IMR-90 (cell line): Measurements from ENCODE around the gene PGR. TPM values are rescaled to one million over a fixed set of nuclear protein-coding genes. Genes with fewer than 3 reads are reported as not detected.

Experiments
- ATAC-seq: fragments of 200-7000 bp; cut with Tn5 transposase; 2 replicates; pipeline ENCODE4 v1.9.1; 2020; ENCODE audit warnings: low read depth, mild to moderate bottlenecking, moderate library complexity
- BruUV-seq: library from RNA; stranded (reverse); fragments of 400-500 nt; replicated peaks from 2 replicates; lab custom pipeline; 2021; lab: Mats Ljungman, UMichigan
- CTCF ChIA-PET: fragments of 300-600 bp; formaldehyde crosslinking; extraction: SDS; loops from one replicate; lab custom pipeline; 2021; ENCODE audit warnings: antibody characterized with exemption; lab: Yijun Ruan, JAX
- POLR2A ChIA-PET: fragments of 300-600 bp; sonication (Branson Sonifier 250); formaldehyde crosslinking; loops from one replicate; lab custom pipeline; 2022; ENCODE audit warnings: antibody characterized with exemption; ENCODE audit not compliant: unreplicated experiment; lab: Charles Lee
- DNase-seq: peaks from one replicate; pipeline ENCODE4 v3.0.0; 2013
- H2AFZ ChIP-seq: replicated peaks from 2 replicates; pipeline ENCODE3; 2013; ENCODE audit warnings: low read length, mild to moderate bottlenecking; ENCODE audit not compliant: poor library complexity
- H2AK5ac ChIP-seq: 2 replicates; pipeline ENCODE4 v1.6.1; 2013; ENCODE audit warnings: low read depth, low read length, inconsistent platforms
- H2AK9ac ChIP-seq: replicated peaks from 2 replicates; pipeline ENCODE3; 2013; ENCODE audit warnings: mild to moderate bottlenecking, low read depth, low read length, moderate library complexity; ENCODE audit not compliant: poor library complexity
- H2BK120ac ChIP-seq: 2 replicates; pipeline ENCODE4 v1.6.1; 2013; ENCODE audit warnings: low read depth, low read length, inconsistent platforms
- H2BK15ac ChIP-seq: 3 replicates; pipeline ENCODE4 v1.6.1; 2013; ENCODE audit warnings: low read depth, low read length, inconsistent platforms
- H2BK20ac ChIP-seq: 2 replicates; pipeline ENCODE4 v1.6.1; 2013; ENCODE audit warnings: low read depth, mild to moderate bottlenecking, inconsistent platforms, low read length, moderate library complexity
- H2BK5ac ChIP-seq: 2 replicates; pipeline ENCODE4 v1.6.1; 2013; ENCODE audit warnings: mild to moderate bottlenecking, low read depth, low read length, inconsistent platforms; ENCODE audit not compliant: poor library complexity, severe bottlenecking
- H3K14ac ChIP-seq: replicated peaks from 2 replicates; pipeline ENCODE4 v1.6.1; 2013; ENCODE audit warnings: low read depth, low read length, inconsistent platforms
- H3K18ac ChIP-seq: 2 replicates; pipeline ENCODE4 v1.6.1; 2013; ENCODE audit warnings: low read depth, low read length, control low read depth
- H3K23ac ChIP-seq: 2 replicates; pipeline ENCODE4 v1.6.1; 2013; ENCODE audit warnings: low read depth, low read length, inconsistent platforms
- H3K27ac ChIP-seq: 2 replicates; pipeline ENCODE4 v1.5.1; 2013; ENCODE audit warnings: mild to moderate bottlenecking, control low read depth, low read length; ENCODE audit not compliant: insufficient read depth
- H3K27me3 ChIP-seq: 2 replicates; pipeline ENCODE4 v1.6.1; 2013; ENCODE audit warnings: low read length; ENCODE audit not compliant: control insufficient read depth, insufficient read depth
- H3K36me3 ChIP-seq: 2 replicates; pipeline ENCODE4 v1.6.1; 2013; ENCODE audit warnings: low read length, mixed read lengths; ENCODE audit not compliant: control insufficient read depth, insufficient read depth
- H3K4ac ChIP-seq: 2 replicates; pipeline ENCODE4 v1.6.1; 2013; ENCODE audit warnings: low read depth, low read length, inconsistent platforms
- H3K4me1 ChIP-seq: 2 replicates; pipeline ENCODE4 v1.6.1; 2013; ENCODE audit warnings: low read length, mixed read lengths; ENCODE audit not compliant: control insufficient read depth, insufficient read depth
- H3K4me2 ChIP-seq: 2 replicates; pipeline ENCODE4 v1.6.1; 2013; ENCODE audit warnings: low read depth, mild to moderate bottlenecking, control low read depth, low read length, moderate library complexity
- H3K4me3 ChIP-seq: 2 replicates; pipeline ENCODE4 v1.5.1; 2013; ENCODE audit warnings: low read depth, mild to moderate bottlenecking, control low read depth, low read length, moderate library complexity; ENCODE audit not compliant: insufficient read depth
- H3K56ac ChIP-seq: 2 replicates; pipeline ENCODE4 v1.6.1; 2013; ENCODE audit warnings: low read length, inconsistent platforms; ENCODE audit not compliant: insufficient read depth; ENCODE audit errors: extremely low read depth
- H3K79me1 ChIP-seq, 2 experiments: 2 replicates each; pipeline ENCODE4 v1.6.1; 2013; ENCODE audit warnings: low read length in 2 of 2, inconsistent platforms in 1 of 2, low read depth in 1 of 2
- H3K9ac ChIP-seq: 2 replicates; pipeline ENCODE4 v1.6.1; 2013; ENCODE audit warnings: low read depth, low read length, control low read depth
- H3K9me1 ChIP-seq: 2 replicates; pipeline ENCODE4 v1.6.1; 2013; ENCODE audit warnings: low read length, inconsistent platforms; ENCODE audit not compliant: insufficient read depth
- H3K9me3 ChIP-seq: 2 replicates; pipeline ENCODE4 v1.6.1; 2013; ENCODE audit warnings: low read length; ENCODE audit not compliant: control insufficient read depth, insufficient read depth
- H4K20me1 ChIP-seq: 2 replicates; pipeline ENCODE4 v1.6.1; 2013; ENCODE audit warnings: low read length, inconsistent platforms; ENCODE audit not compliant: insufficient read depth
- H4K5ac ChIP-seq: 2 replicates; pipeline ENCODE4 v1.6.1; 2013; ENCODE audit warnings: mild to moderate bottlenecking, low read depth, low read length, control low read depth
- H4K8ac ChIP-seq, 2 experiments: 2 replicates each; pipeline ENCODE4 v1.6.1; 2013; ENCODE audit warnings: low read depth in 2 of 2, low read length in 2 of 2, control low read depth in 1 of 2, inconsistent platforms in 1 of 2
- H4K91ac ChIP-seq: 2 replicates; pipeline ENCODE4 v1.6.1; 2013; ENCODE audit warnings: low read depth, low read length, inconsistent platforms; ENCODE audit not compliant: insufficient read depth
- BHLHE40 ChIP-seq: fragments of 150-350 bp; IDR thresholded peaks from 2 replicates; pipeline ENCODE4 v1.6.1; 2016; ENCODE audit warnings: mild to moderate bottlenecking, low read depth, low read length
- CEBPB ChIP-seq: IDR thresholded peaks from 2 replicates; pipeline ENCODE4 v1.6.1; 2012; ENCODE audit warnings: low read depth, low read length, improper control_type of control experiment
- CTCF ChIP-seq: conservative IDR thresholded peaks from 2 replicates; pipeline ENCODE4 v1.5.1; 2012; ENCODE audit warnings: mild to moderate bottlenecking, low read depth, low read length, improper control_type of control experiment
- FOS ChIP-seq: fragments of 150-350 bp; IDR thresholded peaks from 2 replicates; pipeline ENCODE4 v1.6.1; 2016; ENCODE audit warnings: low read depth, low read length
- MAFK ChIP-seq: IDR thresholded peaks from 2 replicates; pipeline ENCODE4 v1.6.1; 2012; ENCODE audit warnings: low read depth, low read length, improper control_type of control experiment
- MAZ ChIP-seq: IDR thresholded peaks from 2 replicates; pipeline ENCODE4 v1.6.1; 2012; ENCODE audit warnings: low read depth, mild to moderate bottlenecking, low read length, improper control_type of control experiment, moderate library complexity, borderline replicate concordance
- MXI1 ChIP-seq: IDR thresholded peaks from 2 replicates; pipeline ENCODE4 v1.6.1; 2012; ENCODE audit warnings: low read depth, mild to moderate bottlenecking, low read length, moderate library complexity, borderline replicate concordance
- NFE2L2 ChIP-seq: fragments of 150-350 bp; IDR thresholded peaks from 2 replicates; pipeline ENCODE4 v1.6.1; 2016; ENCODE audit warnings: low read depth, mild to moderate bottlenecking, low read length
- POLR2A ChIP-seq: IDR thresholded peaks from 2 replicates; pipeline ENCODE4 v1.6.1; 2012; ENCODE audit warnings: mild to moderate bottlenecking, low read depth, low read length
- RCOR1 ChIP-seq: IDR thresholded peaks from 2 replicates; pipeline ENCODE4 v1.6.1; 2012; ENCODE audit warnings: mild to moderate bottlenecking, low read length, improper control_type of control experiment; ENCODE audit not compliant: insufficient replicate concordance
- RFX5 ChIP-seq: IDR thresholded peaks from 2 replicates; pipeline ENCODE4 v1.8.0; 2012; ENCODE audit warnings: low read depth, mild to moderate bottlenecking, low read length, moderate library complexity
- USF2 ChIP-seq: fragments of 150-350 bp; IDR thresholded peaks from 2 replicates; pipeline ENCODE4 v1.6.1; 2017; ENCODE audit warnings: mild to moderate bottlenecking, antibody characterized with exemption, low read length, low read depth
- WGBS, 2 experiments: methylation state at CpG; one replicate each; pipeline versions ENCODE4 v1.1.5 to v1.1.7; 2013; ENCODE audit warnings: missing lambda C conversion rate in 2 of 2; ENCODE audit not compliant: insufficient read length in 1 of 2; ENCODE audit errors: extremely low coverage in 2 of 2; 5-methylcytosine and 5-hydroxymethylcytosine counted together
- dilution Hi-C: fragments of 300-500 bp; cut with HindIII; formaldehyde crosslinking; loops from one replicate; pipeline ENCODE4 v1.14.3; 2018; ENCODE audit warnings: low sequenced_read_pairs; ENCODE audit not compliant: unreplicated experiment
- in situ Hi-C: fragments of 300-500 bp; cut with MboI; formaldehyde crosslinking; loops from 3 replicates; pipeline ENCODE4 v1.14.3; 2019; ENCODE audit warnings: low sequenced_read_pairs, inconsistent platforms, mixed read lengths
- intact Hi-C: fragments of 100-400 bp; cut with micrococcal nuclease; formaldehyde crosslinking; loops from 2 replicates; pipeline ENCODE4 v1.10.0; 2022
- polyA plus RNA-seq, 3 experiments: library from polyadenylated mRNA; depleted of rRNA; stranded (reverse); fragments of >200 nt; gene quantifications; 2 replicates each; pipeline ENCODE4 v1.2.3, GENCODE V29; 2012; ENCODE audit warnings: low replicate concordance in 1 of 3
- total RNA-seq: library from RNA; depleted of rRNA; stranded (reverse); fragments of >200 nt; gene quantifications from 2 replicates; pipeline ENCODE4 v1.2.3, GENCODE V29; 2012

The PGR gene
- total and polyA plus RNA-seq, 2 of the 4 experiments (the other 2 are of a cell fraction): under 0.01 TPM; not detected in 1

- TF ChIP-seq FOS (no peak), MAFK (no peak), POLR2A (no peak), BHLHE40 (no peak), RFX5 (no peak), CTCF (no peak), MAZ (no peak), USF2 (no peak), CEBPB (no peak), RCOR1 (no peak), MXI1 (no peak), NFE2L2 (no peak)
- in situ Hi-C loops (no loop called here), intact Hi-C loops (loop anchor here (10.0 kb wide), 1 partner anchor 552 kb away; no protein-coding TSS in a partner anchor), dilution Hi-C loops (no loop called here)
- Histone ChIP-seq H3K27me3 (peaks cover 41% of the 10 kb centered on the region), H2BK5ac (no peak overlapping the region), H3K4ac (no peak overlapping the region), H4K20me1 (no peaks in the 10 kb centered on the region), H4K91ac (no peak overlapping the region), H3K9me1 (no peaks in the 10 kb centered on the region), H3K36me3 (no peaks in the 10 kb centered on the region), H2AK9ac (peak overlapping the region; percentile 20), H3K14ac (no peak overlapping the region), H3K79me1 (no peaks in the 10 kb centered on the region), H4K5ac (no peak overlapping the region), H4K8ac (no peak overlapping the region), H2AK5ac (no peak overlapping the region), H3K56ac (no peak overlapping the region), H2BK120ac (no peak overlapping the region), H3K4me3 (peak overlapping the region; percentile 41), H2AFZ (peak overlapping the region; percentile 84), H2BK15ac (no peak overlapping the region), H3K9ac (no peak overlapping the region), H3K4me2 (peak overlapping the region; percentile 71), H3K9me3 (peaks cover 8% of the 10 kb centered on the region), H3K18ac (no peak overlapping the region), H3K4me1 (peaks cover 4% of the 10 kb centered on the region; the same call in 1 of the 2 replicates), H2BK20ac (no peak overlapping the region), H3K23ac (no peak overlapping the region), H3K27ac (no peak overlapping the region)
- 0% methylated on average over 1 of the region's 18 CpGs; no CpG with 5 or more reads in 1 of the 2 experiments for WGBS, 2 experiments
- ATAC-seq (peak; percentile 40), DNase-seq (no peak)
- POLR2A ChIA-PET: no interaction called here
- no TSS peak for BruUV-seq
- CTCF ChIA-PET: no interaction called here
Measured at GRCh38 chr11:101126551-101127196, 2.9 kb downstream of the PGR start.
